PC-9 (cell line): Measurements from ENCODE around the gene OR52N5.

ENCODE experiments used
- CTCF ChIP-seq: fragments of 200-600 bp; sonication (generic); conservative IDR thresholded peaks from 2 replicates; pipeline ENCODE4 v1.6.1; 2017; ENCODE audit warnings: mixed run types, antibody characterized with exemption, mild to moderate bottlenecking, moderate library complexity
- EZH2 ChIP-seq: fragments of 200-600 bp; sonication (generic); IDR thresholded peaks from 2 replicates; pipeline ENCODE4 v1.8.0; 2017; ENCODE audit warnings: antibody characterized with exemption, low read depth

- TF ChIP-seq CTCF (no peak), EZH2 (no peak)
These were observed 35.2 kb upstream of the OR52N5 start for GRCh38 chr11:5818245-5818886.
